ENCODE data around the gene FNTB.

The FNTB gene

DNA sequence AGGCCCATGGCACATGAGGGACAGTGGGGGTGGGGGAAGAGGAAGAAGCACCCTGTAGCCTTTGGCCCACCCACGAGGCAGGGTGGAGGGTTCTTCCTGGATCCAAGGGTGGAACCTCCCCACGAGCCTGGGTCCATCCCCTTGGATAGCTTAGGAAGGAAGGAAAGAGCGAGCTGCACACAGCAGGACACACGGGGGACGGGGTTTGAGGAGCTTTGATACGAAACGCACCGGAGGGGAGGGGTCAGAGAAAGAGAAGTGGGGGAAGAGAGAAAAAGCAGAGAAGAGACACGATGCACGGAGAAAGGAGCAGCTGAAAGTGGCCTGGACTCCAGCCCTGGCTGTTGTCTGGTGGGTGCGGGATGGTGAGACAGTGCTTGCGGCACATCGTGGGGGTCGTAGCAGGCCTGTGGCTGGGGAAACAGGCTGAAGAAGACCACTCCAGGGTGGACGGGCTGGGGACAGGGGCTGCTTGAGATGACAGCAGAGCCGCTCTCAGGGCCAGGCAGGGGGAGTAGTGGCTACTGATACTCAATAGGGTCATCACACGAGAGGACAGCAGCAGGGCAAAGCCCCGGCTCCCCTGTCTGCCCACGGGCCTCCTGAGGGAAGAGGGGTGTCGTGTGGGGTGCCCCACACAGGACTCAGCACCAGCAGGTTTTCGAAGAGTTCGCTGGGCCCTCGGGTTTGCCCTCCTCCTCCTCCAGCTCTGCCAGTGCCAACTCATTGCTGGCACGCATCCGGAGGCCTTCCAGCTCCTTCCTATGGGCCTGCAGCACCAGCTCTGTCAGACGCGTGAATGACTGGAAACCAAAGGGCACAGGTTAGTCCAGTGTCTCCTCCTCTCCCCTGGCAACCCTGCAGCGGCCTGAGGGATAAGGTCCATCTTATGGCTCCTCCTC, 38.7 kb upstream of the FNTB start:
- DNase-seq (ENCODE audit: low read depth): no peak
- TF ChIP-seq, protein P1, sequence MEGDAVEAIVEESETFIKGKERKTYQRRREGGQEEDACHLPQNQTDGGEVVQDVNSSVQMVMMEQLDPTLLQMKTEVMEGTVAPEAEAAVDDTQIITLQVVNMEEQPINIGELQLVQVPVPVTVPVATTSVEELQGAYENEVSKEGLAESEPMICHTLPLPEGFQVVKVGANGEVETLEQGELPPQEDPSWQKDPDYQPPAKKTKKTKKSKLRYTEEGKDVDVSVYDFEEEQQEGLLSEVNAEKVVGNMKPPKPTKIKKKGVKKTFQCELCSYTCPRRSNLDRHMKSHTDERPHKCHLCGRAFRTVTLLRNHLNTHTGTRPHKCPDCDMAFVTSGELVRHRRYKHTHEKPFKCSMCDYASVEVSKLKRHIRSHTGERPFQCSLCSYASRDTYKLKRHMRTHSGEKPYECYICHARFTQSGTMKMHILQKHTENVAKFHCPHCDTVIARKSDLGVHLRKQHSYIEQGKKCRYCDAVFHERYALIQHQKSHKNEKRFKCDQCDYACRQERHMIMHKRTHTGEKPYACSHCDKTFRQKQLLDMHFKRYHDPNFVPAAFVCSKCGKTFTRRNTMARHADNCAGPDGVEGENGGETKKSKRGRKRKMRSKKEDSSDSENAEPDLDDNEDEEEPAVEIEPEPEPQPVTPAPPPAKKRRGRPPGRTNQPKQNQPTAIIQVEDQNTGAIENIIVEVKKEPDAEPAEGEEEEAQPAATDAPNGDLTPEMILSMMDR (IDR thresholded peaks at IDR 0.05; ENCODE audit: low read length, missing control alignments): no peak

DNA sequence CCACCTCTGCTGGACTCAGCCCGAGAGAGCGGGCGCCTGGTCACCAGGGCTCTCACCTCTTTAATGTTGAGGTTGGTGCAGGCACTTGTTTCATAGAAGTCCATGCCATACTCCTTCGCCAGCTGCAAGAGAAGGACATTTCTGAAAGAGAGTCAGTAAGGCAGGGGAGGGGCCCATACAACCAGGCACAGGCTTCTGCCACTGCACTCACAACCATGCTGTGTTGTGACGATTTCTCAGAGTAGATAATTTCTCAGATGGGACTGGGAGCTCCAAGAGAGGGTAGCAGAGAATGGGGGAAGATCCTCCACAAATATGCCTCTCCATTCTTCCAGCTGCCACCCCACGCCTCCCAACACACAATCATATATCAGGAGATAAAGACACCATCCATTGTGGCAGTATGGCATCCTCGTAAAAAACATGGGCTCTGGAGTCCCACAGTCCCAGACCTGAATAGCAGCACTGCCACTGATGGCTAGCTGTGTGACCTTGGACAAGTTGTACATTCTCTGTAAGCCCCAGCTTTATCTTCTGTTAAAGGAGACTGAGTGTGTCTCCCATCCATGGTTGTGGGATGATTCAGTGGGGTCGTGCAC, 38.0 kb upstream of the FNTB start:
- DNase-seq (ENCODE audit: low read depth): no peak
- H3K4me3 ChIP-seq (replicated peaks; ENCODE audit: low read depth, low read length): no peak overlapping the region
- TF ChIP-seq, protein P1 (IDR thresholded peaks at IDR 0.05; ENCODE audit: low read length, missing control alignments): no peak

More for the DNA sequence above, 38.7 kb upstream of the FNTB start:
- no peak overlapping the region for H3K4me3 ChIP-seq (replicated peaks; ENCODE audit: low read depth, low read length)

DNA sequence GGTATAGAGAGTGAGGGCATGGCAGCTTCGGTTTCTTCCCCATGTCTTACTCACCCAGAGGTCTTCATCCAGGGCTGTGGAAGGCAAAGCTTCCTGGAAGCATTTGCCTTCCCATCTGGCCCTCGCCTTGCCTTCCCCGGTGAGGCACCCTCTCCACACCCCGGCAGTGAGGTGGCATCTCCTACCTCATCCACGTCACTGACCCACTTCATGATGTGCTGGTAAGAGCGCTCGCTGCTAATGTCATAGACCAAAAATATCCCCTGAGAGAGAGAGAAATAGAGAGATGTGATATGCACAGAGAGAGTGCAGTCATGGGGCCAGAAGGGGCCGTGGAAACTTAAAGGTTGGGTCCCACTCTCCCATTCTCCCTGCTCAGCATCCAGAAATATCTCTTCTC, 35.8 kb upstream of the FNTB start:
- H3K4me3 ChIP-seq (replicated peaks; ENCODE audit: low read depth, low read length): no peak overlapping the region
- DNase-seq (ENCODE audit: low read depth): no peak
- TF ChIP-seq, protein P1 (IDR thresholded peaks at IDR 0.05; ENCODE audit: low read length, missing control alignments): no peak

- no peak for DNase-seq (ENCODE audit: low read depth)
- H3K4me3 ChIP-seq (replicated peaks; ENCODE audit: low read depth, low read length): no peak overlapping the region
- TF ChIP-seq, protein P1 (IDR thresholded peaks at IDR 0.05; ENCODE audit: low read length, missing control alignments): no peak
Measured at GRCh38 chr14:64951291-64951690, 35.4 kb upstream of the FNTB start.

DNA sequence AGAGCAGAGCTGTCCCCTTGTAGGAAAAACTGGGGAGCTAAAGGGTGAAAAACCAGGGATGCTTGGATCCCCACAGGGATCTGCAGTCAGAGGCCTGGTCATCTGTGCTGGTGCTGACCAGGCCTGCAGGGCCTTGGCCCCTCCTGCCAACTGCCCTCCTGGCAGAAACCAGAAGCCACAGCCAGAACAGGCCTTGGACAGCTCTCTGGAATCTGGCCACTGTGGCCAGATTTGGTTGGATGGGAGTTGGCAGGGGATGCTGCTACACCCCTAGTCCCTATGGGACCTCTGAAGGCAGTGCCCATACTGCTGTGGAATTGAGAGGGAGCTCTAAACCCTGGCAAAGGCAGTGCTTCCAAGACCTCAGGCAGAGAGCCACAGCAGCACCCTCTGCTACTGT, 35.0 kb upstream of the FNTB start:
- DNase-seq (ENCODE audit: low read depth): no peak
- TF ChIP-seq, protein P1 (IDR thresholded peaks at IDR 0.05; ENCODE audit: low read length, missing control alignments): no peak
- no peak overlapping the region for H3K4me3 ChIP-seq (replicated peaks; ENCODE audit: low read depth, low read length)

DNA sequence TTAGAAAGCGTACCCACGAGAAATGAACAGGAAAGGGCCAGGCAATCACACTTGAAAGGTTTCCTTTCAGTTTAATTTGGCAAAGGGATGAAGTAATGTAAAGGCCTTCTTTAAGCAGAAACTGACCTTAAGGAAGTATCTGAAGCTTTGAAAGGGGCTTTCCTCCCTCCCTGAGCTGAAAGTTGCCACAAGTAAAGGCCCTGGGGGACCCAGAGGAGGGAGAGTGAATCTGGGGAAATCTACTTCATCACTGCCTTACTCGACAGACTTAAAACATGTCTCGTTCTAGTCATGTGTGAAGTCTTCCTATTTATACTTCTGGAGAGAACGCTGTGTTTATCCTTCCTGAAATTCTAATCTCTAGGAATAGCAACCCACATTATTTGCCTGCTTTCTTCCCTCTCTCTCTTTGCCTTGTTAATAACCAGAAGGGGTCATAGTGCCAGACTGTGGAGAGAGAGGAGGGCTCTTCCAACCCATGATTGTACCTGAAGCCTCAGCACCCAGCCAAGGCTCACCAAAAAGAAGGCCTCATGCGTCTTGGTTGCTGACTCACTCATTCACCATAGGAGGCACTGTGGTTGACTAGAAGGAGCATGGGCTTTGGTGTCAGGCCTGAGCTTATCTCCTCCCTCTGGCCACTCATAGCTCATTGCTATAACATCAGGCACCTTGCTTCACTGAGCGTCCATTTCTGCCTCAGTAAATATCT, 33.9 kb upstream of the FNTB start:
- DNase-seq (ENCODE audit: low read depth): no peak
- TF ChIP-seq, protein P1 (IDR thresholded peaks at IDR 0.05; ENCODE audit: low read length, missing control alignments): no peak

More for the DNA sequence above, 33.9 kb upstream of the FNTB start:
- H3K4me3 ChIP-seq (replicated peaks; ENCODE audit: low read depth, low read length): no peak overlapping the region
